CD14-positive monocyte (primary cell): Measurements from ENCODE around the gene PPP2R3B. TPM values are rescaled to one million over a fixed set of nuclear protein-coding genes. Genes with fewer than 3 reads are reported as not detected.
"Not testable (repeated sequence)": the region's sequence is repeated elsewhere in the genome, so short reads cannot be mapped to it uniquely, and the experiment has no call there.

Source experiments
- DNase-seq, 3 donors: peaks; one replicate each; pipeline ENCODE4 v3.0.0-alpha.2; 2011 to 2022
- H2AFZ ChIP-seq: 2 replicates; pipeline ENCODE4 v1.6.0; 2012; ENCODE audit warnings: mild to moderate bottlenecking, low read depth, low read length, inconsistent platforms; ENCODE audit not compliant: insufficient read depth, poor library complexity, severe bottlenecking
- H3K27ac ChIP-seq, 2 donors: 1 replicate in 1 of 2; 2 replicates in 1 of 2; pipeline ENCODE4 v1.5.1; 2012 to 2013; ENCODE audit warnings: low read length in 2 of 2, control low read depth in 1 of 2, inconsistent platforms in 1 of 2, low read depth in 1 of 2, mild to moderate bottlenecking in 1 of 2
- H3K27me3 ChIP-seq, 2 donors: one replicate each; pipeline versions ENCODE4 v1.6.0 to v1.6.1; 2011 to 2013; ENCODE audit warnings: low read length in 2 of 2; ENCODE audit not compliant: control insufficient read depth in 2 of 2, insufficient read depth in 2 of 2
- H3K36me3 ChIP-seq, 2 donors: replicated peaks in 1 of 2; 1 replicate in 1 of 2; 2 replicates in 1 of 2; pipeline versions ENCODE4 v1.5.1 to v1.6.1; 2012 to 2013; ENCODE audit warnings: low read length in 2 of 2, control low read depth in 1 of 2, inconsistent platforms in 1 of 2, mild to moderate bottlenecking in 1 of 2; ENCODE audit not compliant: insufficient read depth in 2 of 2, control insufficient read depth in 1 of 2
- H3K4me1 ChIP-seq, 2 donors: 1 replicate in 1 of 2; 2 replicates in 1 of 2; pipeline versions ENCODE4 v1.5.1 to v1.6.1; 2012 to 2013; ENCODE audit warnings: low read length in 2 of 2, control low read depth in 1 of 2, inconsistent platforms in 1 of 2, mild to moderate bottlenecking in 1 of 2, moderate library complexity in 1 of 2; ENCODE audit not compliant: insufficient read depth in 2 of 2, control insufficient read depth in 1 of 2
- H3K4me2 ChIP-seq: replicated peaks from 2 replicates; pipeline ENCODE3; 2012; ENCODE audit warnings: low read length, moderate library complexity, mild to moderate bottlenecking; ENCODE audit not compliant: poor library complexity, severe bottlenecking; ENCODE audit errors: extremely low read depth
- H3K4me3 ChIP-seq, 3 experiments: fragments of 200-600 bp in 1 of 3; sonication (generic) in 1 of 3; replicated peaks in 1 of 3; 1 replicate in 2 of 3; 2 replicates in 1 of 3; pipeline ENCODE4 v1.5.1; 2011 to 2013; ENCODE audit warnings: low read length in 3 of 3, mild to moderate bottlenecking in 3 of 3, control low read depth in 2 of 3, low read depth in 2 of 3, inconsistent platforms in 1 of 3, moderate library complexity in 1 of 3
- H3K79me2 ChIP-seq: 2 replicates; pipeline ENCODE4 v1.6.0; 2012; ENCODE audit warnings: mild to moderate bottlenecking, control low read depth, inconsistent platforms, low read length, moderate library complexity; ENCODE audit not compliant: insufficient read depth
- H3K9ac ChIP-seq: 2 replicates; pipeline ENCODE4 v1.6.0; 2017; ENCODE audit warnings: low read length, mild to moderate bottlenecking; ENCODE audit not compliant: insufficient read depth, poor library complexity, severe bottlenecking
- H3K9me3 ChIP-seq, 2 donors: replicated peaks in 1 of 2; 1 replicate in 1 of 2; 2 replicates in 1 of 2; pipeline versions ENCODE4 v1.5.1 to v1.6.1; 2012 to 2013; ENCODE audit warnings: low read length in 2 of 2, control low read depth in 1 of 2; ENCODE audit not compliant: control insufficient read depth in 1 of 2, insufficient read depth in 1 of 2
- H4K20me1 ChIP-seq: 2 replicates; pipeline ENCODE4 v1.6.0; 2012; ENCODE audit warnings: mild to moderate bottlenecking, low read length, control low read depth, moderate library complexity; ENCODE audit not compliant: insufficient read depth
- H3K27ac Mint-ChIP-seq, 7 donors: one replicate each; pipeline ENCODE4 v1.8.0; 2020; ENCODE audit warnings: mild to moderate bottlenecking in 7 of 7, mixed read lengths in 7 of 7, moderate library complexity in 6 of 7, inconsistent platforms in 2 of 7
- H3K27me3 Mint-ChIP-seq, 3 donors: one replicate each; pipeline ENCODE4 v1.8.0; 2021 to 2022; ENCODE audit warnings: low read depth in 3 of 3, mild to moderate bottlenecking in 3 of 3, mixed read lengths in 3 of 3, moderate library complexity in 3 of 3, inconsistent platforms in 1 of 3
- H3K36me3 Mint-ChIP-seq, 2 donors: one replicate each; pipeline ENCODE4 v1.8.0; 2020; ENCODE audit warnings: mixed read lengths in 2 of 2, inconsistent platforms in 1 of 2, mild to moderate bottlenecking in 1 of 2
- H3K4me1 Mint-ChIP-seq: one replicate; pipeline ENCODE4 v1.8.0; 2020; ENCODE audit warnings: mild to moderate bottlenecking, mixed read lengths
- H3K4me3 Mint-ChIP-seq, 2 donors: one replicate each; pipeline ENCODE4 v1.8.0; 2020; ENCODE audit warnings: mild to moderate bottlenecking in 2 of 2, mixed read lengths in 2 of 2, moderate library complexity in 1 of 2
- H3K9me3 Mint-ChIP-seq, 7 donors: one replicate each; pipeline ENCODE4 v1.8.0; 2020 to 2022; ENCODE audit warnings: mixed read lengths in 7 of 7, mild to moderate bottlenecking in 6 of 7, moderate library complexity in 6 of 7, inconsistent platforms in 2 of 7
- WGBS: methylation state at CpG from one replicate; pipeline ENCODE4 v1.1.5; 2013; ENCODE audit warnings: missing lambda C conversion rate; ENCODE audit not compliant: insufficient coverage; 5-methylcytosine and 5-hydroxymethylcytosine counted together
- intact Hi-C, 2 donors: fragments of 100-400 bp; cut with micrococcal nuclease; formaldehyde crosslinking; loops; one replicate each; pipeline versions ENCODE4 v1.15.0 to v1.15.1; 2023
- polyA plus RNA-seq, 3 donors: library from polyadenylated mRNA; depleted of rRNA in 1 of 3; unstranded in 2 of 3; stranded (reverse) in 1 of 3; fragments of 300-500 nt in 2 of 3; fragments of >200 nt in 1 of 3; fragmentation: Illumina TruSeq in 2 of 3; gene quantifications; 1 replicate in 2 of 3; 2 replicates in 1 of 3; pipeline ENCODE4 v1.2.3, GENCODE V29; 2012 to 2021
- TF ChIP-seq, protein P1 (sequence below): fragments of 200-600 bp; IDR thresholded peaks from one replicate; pipeline ENCODE4 v1.8.0; 2022; ENCODE audit warnings: antibody characterized with exemption, mild to moderate bottlenecking

PPP2R3B gene
- polyA plus RNA-seq, 3 donors, result 2.1 to 9.0 (median 2.3) TPM

- Mint-ChIP-seq H3K27ac (no peak overlapping the region), H3K4me3 (no peak overlapping the region), H3K9me3 (no peaks in the 10 kb centered on the region), H3K4me1 (peaks cover 7% of the 10 kb centered on the region), H3K27me3 (no peaks in the 10 kb centered on the region), H3K36me3 (no peaks in the 10 kb centered on the region)
- H3K9me3 ChIP-seq, result no peaks in the 10 kb centered on the region
- no peaks in the 10 kb centered on the region for H3K36me3 ChIP-seq
- intact Hi-C loops, result loop anchor here (2.0 to 5.0 kb wide), 2 partner anchors 63 to 66 kb away; partner anchors contain the start of gene GTPBP6 (in 1 of the 2)
- H4K20me1 ChIP-seq, result no peaks in the 10 kb centered on the region
- TF ChIP-seq, protein P1, sequence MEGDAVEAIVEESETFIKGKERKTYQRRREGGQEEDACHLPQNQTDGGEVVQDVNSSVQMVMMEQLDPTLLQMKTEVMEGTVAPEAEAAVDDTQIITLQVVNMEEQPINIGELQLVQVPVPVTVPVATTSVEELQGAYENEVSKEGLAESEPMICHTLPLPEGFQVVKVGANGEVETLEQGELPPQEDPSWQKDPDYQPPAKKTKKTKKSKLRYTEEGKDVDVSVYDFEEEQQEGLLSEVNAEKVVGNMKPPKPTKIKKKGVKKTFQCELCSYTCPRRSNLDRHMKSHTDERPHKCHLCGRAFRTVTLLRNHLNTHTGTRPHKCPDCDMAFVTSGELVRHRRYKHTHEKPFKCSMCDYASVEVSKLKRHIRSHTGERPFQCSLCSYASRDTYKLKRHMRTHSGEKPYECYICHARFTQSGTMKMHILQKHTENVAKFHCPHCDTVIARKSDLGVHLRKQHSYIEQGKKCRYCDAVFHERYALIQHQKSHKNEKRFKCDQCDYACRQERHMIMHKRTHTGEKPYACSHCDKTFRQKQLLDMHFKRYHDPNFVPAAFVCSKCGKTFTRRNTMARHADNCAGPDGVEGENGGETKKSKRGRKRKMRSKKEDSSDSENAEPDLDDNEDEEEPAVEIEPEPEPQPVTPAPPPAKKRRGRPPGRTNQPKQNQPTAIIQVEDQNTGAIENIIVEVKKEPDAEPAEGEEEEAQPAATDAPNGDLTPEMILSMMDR, result no peak
- H3K4me3 ChIP-seq, result no peak overlapping the region
- peaks cover 10 to 11% of the 10 kb centered on the region in 2 donors for H3K4me1 ChIP-seq
- H2AFZ ChIP-seq, result no peak overlapping the region
- no peaks in the 10 kb centered on the region for H3K27me3 ChIP-seq
- no peak overlapping the region for H3K27ac ChIP-seq
- H3K4me2 ChIP-seq, result no peak overlapping the region
- H3K9ac ChIP-seq, result no peak overlapping the region
- WGBS, result 86% methylated on average over 2 of the region's 9 CpGs
- peaks cover 7% of the 10 kb centered on the region for H3K79me2 ChIP-seq
- no peak for DNase-seq
These were observed 1.8 kb downstream of the PPP2R3B start for GRCh38 chrX:384861-385260.

GRCh38 chrX:378443-378842, 8.3 kb downstream of the PPP2R3B start:
- no peak overlapping the region for H3K4me3 Mint-ChIP-seq
- peaks cover 0 to 11% (median 5%) of the 10 kb centered on the region in 7 donors for H3K9me3 Mint-ChIP-seq
- no peak overlapping the region for H2AFZ ChIP-seq
- no peaks in the 10 kb centered on the region for H4K20me1 ChIP-seq
- no peak overlapping the region for H3K27ac Mint-ChIP-seq
- intact Hi-C loops, result no loop called here
- DNase-seq, result no peak
- H3K36me3 ChIP-seq, result no peaks in the 10 kb centered on the region
- peaks cover 16% of the 10 kb centered on the region for H3K4me1 Mint-ChIP-seq
- H3K9ac ChIP-seq, result no peak overlapping the region
- no peaks in the 10 kb centered on the region for H3K36me3 Mint-ChIP-seq
- peaks cover 0 to 13% of the 10 kb centered on the region in 2 donors for H3K9me3 ChIP-seq
- TF ChIP-seq, protein P1, result no peak
- H3K4me2 ChIP-seq, result no peak overlapping the region
- no peak overlapping the region for H3K4me3 ChIP-seq
- H3K27me3 Mint-ChIP-seq, result peaks cover 24% of the 10 kb centered on the region in 3 donors
- H3K79me2 ChIP-seq, result no peaks in the 10 kb centered on the region
- peaks cover 12 to 21% of the 10 kb centered on the region in 2 donors for H3K27me3 ChIP-seq
- 67% methylated on average over 7 of the region's 13 CpGs for WGBS
- no peak overlapping the region for H3K27ac ChIP-seq
- H3K4me1 ChIP-seq, result no peaks in the 10 kb centered on the region

- H3K79me2 ChIP-seq, H2AFZ ChIP-seq, DNase-seq, H3K27ac ChIP-seq, H3K9ac ChIP-seq, H3K27ac Mint-ChIP-seq, H4K20me1 ChIP-seq, H3K36me3 ChIP-seq, H3K4me3 ChIP-seq, H3K36me3 Mint-ChIP-seq, intact Hi-C loops, H3K4me2 ChIP-seq, H3K4me1 ChIP-seq, H3K4me3 Mint-ChIP-seq: not testable (repeated sequence)
- Mint-ChIP-seq H3K27me3 (peaks cover 40 to 45% (median 41%) of the 10 kb centered on the region in 3 donors), H3K9me3 (peaks cover 0 to 21% (median 9%) of the 10 kb centered on the region in 7 donors), H3K4me1 (peaks cover 16% of the 10 kb centered on the region)
- H3K9me3 ChIP-seq, result peaks cover 0 to 13% of the 10 kb centered on the region in 2 donors
- WGBS, result 94% methylated on average over 3 of the region's 16 CpGs
- H3K27me3 ChIP-seq, result peaks cover 16 to 36% of the 10 kb centered on the region in 2 donors
These were observed 10.5 kb downstream of the PPP2R3B start for GRCh38 chrX:376206-376605.
